GM06990 (cell line): ENCODE measurements around the gene KANSL2.

Source experiments
- DNase-seq: peaks from one replicate; pipeline ENCODE4 v3.0.0-alpha.2; 2011; ENCODE audit not compliant: insufficient read length; ENCODE audit errors: extremely low read depth
- H3K27me3 ChIP-seq: replicated peaks from 2 replicates; pipeline ENCODE4 v1.6.0; 2011; ENCODE audit warnings: low read length; ENCODE audit not compliant: control insufficient read depth, insufficient read depth
- H3K36me3 ChIP-seq: 2 replicates; pipeline ENCODE4 v1.5.1; 2011; ENCODE audit warnings: low read length; ENCODE audit not compliant: control insufficient read depth, insufficient read depth
- H3K4me3 ChIP-seq: replicated peaks from 2 replicates; pipeline ENCODE4 v1.5.1; 2011; ENCODE audit warnings: low read depth, mild to moderate bottlenecking, control low read depth, low read length
- CTCF ChIP-seq: IDR thresholded peaks from 2 replicates; pipeline ENCODE4 v1.5.1; 2011; ENCODE audit warnings: low read length, control low read depth, mild to moderate bottlenecking, inconsistent platforms; ENCODE audit not compliant: insufficient read depth, poor library complexity, severe bottlenecking

Gene KANSL2

GRCh38 chr12:48615681-48616080, 66.4 kb downstream of the KANSL2 start:
- Histone ChIP-seq H3K36me3 (no peaks in the 10 kb centered on the region), H3K27me3 (no peaks in the 10 kb centered on the region), H3K4me3 (no peak overlapping the region)
- no peak for DNase-seq
- no peak for TF ChIP-seq CTCF

GRCh38 chr12:48613321-48613720, 68.7 kb downstream of the KANSL2 start:
- H3K27me3 ChIP-seq: no peaks in the 10 kb centered on the region
- no peak for TF ChIP-seq CTCF
- no peak overlapping the region for H3K4me3 ChIP-seq
- no peak for DNase-seq
- no peaks in the 10 kb centered on the region for H3K36me3 ChIP-seq
